ENCODE measurements around the gene TTC28.

DNA sequence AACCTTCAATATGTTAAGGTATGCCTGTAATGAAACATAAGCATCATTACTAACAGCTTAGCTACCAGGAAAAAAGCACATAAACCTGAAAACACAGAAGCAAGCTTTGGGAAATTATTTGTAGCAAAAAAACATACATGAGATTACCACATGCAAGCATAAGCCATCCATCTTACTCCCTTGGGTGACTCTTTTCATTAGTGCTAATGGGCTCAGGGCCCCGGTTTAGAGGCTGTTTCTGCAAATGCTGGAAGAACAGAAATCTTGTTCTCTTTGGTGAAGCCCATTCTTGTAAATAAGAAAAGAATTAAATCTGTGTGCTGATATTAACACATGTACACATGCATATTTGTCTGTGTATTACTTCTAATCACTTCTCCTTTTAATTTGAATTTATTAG, 314.3 kb downstream of the TTC28 start:
- no peak for TF ChIP-seq CTCF (IDR thresholded peaks at IDR 0.05)
- TF ChIP-seq POLR2A (IDR thresholded peaks at IDR 0.05) = no peak
